ENCODE data around the gene ICE1.
"Not testable (repeated sequence)": the region's sequence is repeated elsewhere in the genome, so short reads cannot be mapped to it uniquely, and the experiment has no call there.

The ICE1 gene

GRCh38 chr5:5403741-5404140 is 18.7 kb upstream of the ICE1 start:
- WGBS, 2 experiments (ENCODE audit: insufficient coverage in 2 of 2): 78 to 100% methylated on average over 3 of the region's 4 CpGs
- Histone ChIP-seq H3K36me3 (ENCODE audit: control insufficient read depth, insufficient read depth, low read length) (no peaks in the 10 kb centered on the region), H3K4me3 (ENCODE audit: extremely low read depth, insufficient read depth, low read length, poor library complexity, severe bottlenecking) (no peak overlapping the region), H3K4me1 (ENCODE audit: control insufficient read depth, insufficient read depth, low read length, poor library complexity, severe bottlenecking) (no peaks in the 10 kb centered on the region), H3K9me3 (ENCODE audit: control insufficient read depth, low read length) (peaks cover 7% of the 10 kb centered on the region), H3K27ac (ENCODE audit: low read depth, low read length, severe bottlenecking) (no peak overlapping the region)

GRCh38 chr5:5404381-5404780 is 18.1 kb upstream of the ICE1 start:
- whole genome bisulfite sequencing, 2 experiments (ENCODE audit: insufficient coverage in 2 of 2): 93 to 100% methylated on average over 1 to 3 of the region's 5 CpGs
- no peaks in the 10 kb centered on the region for H3K4me1 ChIP-seq (ENCODE audit: control insufficient read depth, insufficient read depth, low read length, poor library complexity, severe bottlenecking)
- no peaks in the 10 kb centered on the region for H3K36me3 ChIP-seq (ENCODE audit: control insufficient read depth, insufficient read depth, low read length)
- peaks cover 8% of the 10 kb centered on the region for H3K9me3 ChIP-seq (ENCODE audit: control insufficient read depth, low read length)
- H3K27ac ChIP-seq (ENCODE audit: low read depth, low read length, severe bottlenecking): no peak overlapping the region
- H3K4me3 ChIP-seq (ENCODE audit: extremely low read depth, insufficient read depth, low read length, poor library complexity, severe bottlenecking): no peak overlapping the region

GRCh38 chr5:5405441-5405840 is 17.0 kb upstream of the ICE1 start:
- Histone ChIP-seq H3K9me3 (ENCODE audit: control insufficient read depth, low read length) (peaks cover 5% of the 10 kb centered on the region), H3K4me3 (ENCODE audit: extremely low read depth, insufficient read depth, low read length, poor library complexity, severe bottlenecking) (no peak overlapping the region), H3K4me1 (ENCODE audit: control insufficient read depth, insufficient read depth, low read length, poor library complexity, severe bottlenecking) (no peaks in the 10 kb centered on the region), H3K27ac (ENCODE audit: low read depth, low read length, severe bottlenecking) (no peak overlapping the region), H3K36me3 (ENCODE audit: control insufficient read depth, insufficient read depth, low read length) (no peaks in the 10 kb centered on the region)
- WGBS, 2 experiments (ENCODE audit: insufficient coverage in 2 of 2): no CpG with 5 or more reads among the region's 1 CpG

- H3K4me1 ChIP-seq (ENCODE audit: control insufficient read depth, insufficient read depth, low read length, poor library complexity, severe bottlenecking): no peaks in the 10 kb centered on the region
- WGBS, 2 experiments (ENCODE audit: insufficient coverage in 2 of 2): no CpG with 5 or more reads among the region's 5 CpGs
- H3K4me3 ChIP-seq (ENCODE audit: extremely low read depth, insufficient read depth, low read length, poor library complexity, severe bottlenecking): no peak overlapping the region
- no peak overlapping the region for H3K27ac ChIP-seq (ENCODE audit: low read depth, low read length, severe bottlenecking)
- H3K36me3 ChIP-seq (ENCODE audit: control insufficient read depth, insufficient read depth, low read length): no peaks in the 10 kb centered on the region
- peaks cover 12% of the 10 kb centered on the region for H3K9me3 ChIP-seq (ENCODE audit: control insufficient read depth, low read length)
Observed at GRCh38 chr5:5407924-5408323, 14.6 kb upstream of the ICE1 start.

GRCh38 chr5:5409151-5409810 is 13.2 kb upstream of the ICE1 start:
- peaks cover 12% of the 10 kb centered on the region for H3K9me3 ChIP-seq (ENCODE audit: control insufficient read depth, low read length)
- 89 to 100% methylated on average over 2 to 3 of the region's 4 CpGs for WGBS, 2 experiments (ENCODE audit: insufficient coverage in 2 of 2)
- no peak overlapping the region for H3K4me3 ChIP-seq (ENCODE audit: extremely low read depth, insufficient read depth, low read length, poor library complexity, severe bottlenecking)

GRCh38 chr5:5413856-5414255 is 8.6 kb upstream of the ICE1 start:
- Histone ChIP-seq H3K9me3 (ENCODE audit: control insufficient read depth, low read length) (peaks cover 12% of the 10 kb centered on the region), H3K4me1 (ENCODE audit: control insufficient read depth, insufficient read depth, low read length, poor library complexity, severe bottlenecking) (peaks cover 19% of the 10 kb centered on the region)
- not testable (repeated sequence) for H3K27ac ChIP-seq (ENCODE audit: low read depth, low read length, severe bottlenecking); H3K4me3 ChIP-seq (ENCODE audit: extremely low read depth, insufficient read depth, low read length, poor library complexity, severe bottlenecking); H3K36me3 ChIP-seq (ENCODE audit: control insufficient read depth, insufficient read depth, low read length)
- 58% methylated on average over 3 of the region's 5 CpGs; no CpG with 5 or more reads in 1 of the 2 experiments for WGBS, 2 experiments (ENCODE audit: insufficient coverage in 2 of 2)

More at GRCh38 chr5:5409151-5409810, 13.2 kb upstream of the ICE1 start:
- Histone ChIP-seq H3K27ac (ENCODE audit: low read depth, low read length, severe bottlenecking) (no peak overlapping the region), H3K36me3 (ENCODE audit: control insufficient read depth, insufficient read depth, low read length) (no peaks in the 10 kb centered on the region), H3K4me1 (ENCODE audit: control insufficient read depth, insufficient read depth, low read length, poor library complexity, severe bottlenecking) (no peaks in the 10 kb centered on the region)

- peaks cover 24% of the 10 kb centered on the region for H3K4me1 ChIP-seq (ENCODE audit: control insufficient read depth, insufficient read depth, low read length, poor library complexity, severe bottlenecking)
- peaks cover 8% of the 10 kb centered on the region for H3K9me3 ChIP-seq (ENCODE audit: control insufficient read depth, low read length)
- no peak overlapping the region for H3K4me3 ChIP-seq (ENCODE audit: extremely low read depth, insufficient read depth, low read length, poor library complexity, severe bottlenecking)
- H3K36me3 ChIP-seq (ENCODE audit: control insufficient read depth, insufficient read depth, low read length): no peaks in the 10 kb centered on the region
- H3K27ac ChIP-seq (ENCODE audit: low read depth, low read length, severe bottlenecking): no peak overlapping the region
- WGBS, 2 experiments (ENCODE audit: insufficient coverage in 2 of 2): 80 to 100% methylated on average over 2 to 5 of the region's 5 CpGs
Observed at GRCh38 chr5:5414999-5415398, 7.5 kb upstream of the ICE1 start.

GRCh38 chr5:5416733-5417132 is 5.7 kb upstream of the ICE1 start:
- no peak overlapping the region for H3K4me3 ChIP-seq (ENCODE audit: extremely low read depth, insufficient read depth, low read length, poor library complexity, severe bottlenecking)
- 83 to 100% methylated on average over 1 to 2 of the region's 2 CpGs for WGBS, 2 experiments (ENCODE audit: insufficient coverage in 2 of 2)
- H3K4me1 ChIP-seq (ENCODE audit: control insufficient read depth, insufficient read depth, low read length, poor library complexity, severe bottlenecking): peaks cover 30% of the 10 kb centered on the region
- H3K36me3 ChIP-seq (ENCODE audit: control insufficient read depth, insufficient read depth, low read length): no peaks in the 10 kb centered on the region
- H3K9me3 ChIP-seq (ENCODE audit: control insufficient read depth, low read length): no peaks in the 10 kb centered on the region
- H3K27ac ChIP-seq (ENCODE audit: low read depth, low read length, severe bottlenecking): no peak overlapping the region

GRCh38 chr5:5418006-5418405 is 4.5 kb upstream of the ICE1 start:
- 73% methylated on average over 2 of the region's 3 CpGs; no CpG with 5 or more reads in 1 of the 2 experiments for WGBS, 2 experiments (ENCODE audit: insufficient coverage in 2 of 2)

GRCh38 chr5:5418764-5419163 is 3.7 kb upstream of the ICE1 start:
- H3K4me3 ChIP-seq (ENCODE audit: extremely low read depth, insufficient read depth, low read length, poor library complexity, severe bottlenecking): no peak overlapping the region
- WGBS, 2 experiments (ENCODE audit: insufficient coverage in 2 of 2): 91 to 96% methylated on average over 4 to 6 of the region's 7 CpGs

More at GRCh38 chr5:5418006-5418405, 4.5 kb upstream of the ICE1 start:
- no peak overlapping the region for H3K4me3 ChIP-seq (ENCODE audit: extremely low read depth, insufficient read depth, low read length, poor library complexity, severe bottlenecking)
- no peaks in the 10 kb centered on the region for H3K36me3 ChIP-seq (ENCODE audit: control insufficient read depth, insufficient read depth, low read length)
- H3K9me3 ChIP-seq (ENCODE audit: control insufficient read depth, low read length): no peaks in the 10 kb centered on the region
- no peak overlapping the region for H3K27ac ChIP-seq (ENCODE audit: low read depth, low read length, severe bottlenecking)
- H3K4me1 ChIP-seq (ENCODE audit: control insufficient read depth, insufficient read depth, low read length, poor library complexity, severe bottlenecking): peaks cover 30% of the 10 kb centered on the region

More at GRCh38 chr5:5418764-5419163, 3.7 kb upstream of the ICE1 start:
- Histone ChIP-seq H3K9me3 (ENCODE audit: control insufficient read depth, low read length) (no peaks in the 10 kb centered on the region), H3K27ac (ENCODE audit: low read depth, low read length, severe bottlenecking) (no peak overlapping the region), H3K4me1 (ENCODE audit: control insufficient read depth, insufficient read depth, low read length, poor library complexity, severe bottlenecking) (peaks cover 33% of the 10 kb centered on the region), H3K36me3 (ENCODE audit: control insufficient read depth, insufficient read depth, low read length) (no peaks in the 10 kb centered on the region)

All from mesodermal cell (in vitro differentiated cells).